Measurements from ENCODE around the gene TMEM37. TPM values are rescaled to one million over a fixed set of nuclear protein-coding genes. Genes with fewer than 3 reads are reported as not detected.

Gene TMEM37
- total RNA-seq, 1 experiment from 2014 or later = 2.3 TPM

GRCh38 chr2:119481501-119482455 lies 50.1 kb downstream of the TMEM37 start (continued):
- no peak for TF ChIP-seq SRF (IDR thresholded peaks at IDR 0.05; ENCODE audit: low read depth)
- TF ChIP-seq, protein P1, sequence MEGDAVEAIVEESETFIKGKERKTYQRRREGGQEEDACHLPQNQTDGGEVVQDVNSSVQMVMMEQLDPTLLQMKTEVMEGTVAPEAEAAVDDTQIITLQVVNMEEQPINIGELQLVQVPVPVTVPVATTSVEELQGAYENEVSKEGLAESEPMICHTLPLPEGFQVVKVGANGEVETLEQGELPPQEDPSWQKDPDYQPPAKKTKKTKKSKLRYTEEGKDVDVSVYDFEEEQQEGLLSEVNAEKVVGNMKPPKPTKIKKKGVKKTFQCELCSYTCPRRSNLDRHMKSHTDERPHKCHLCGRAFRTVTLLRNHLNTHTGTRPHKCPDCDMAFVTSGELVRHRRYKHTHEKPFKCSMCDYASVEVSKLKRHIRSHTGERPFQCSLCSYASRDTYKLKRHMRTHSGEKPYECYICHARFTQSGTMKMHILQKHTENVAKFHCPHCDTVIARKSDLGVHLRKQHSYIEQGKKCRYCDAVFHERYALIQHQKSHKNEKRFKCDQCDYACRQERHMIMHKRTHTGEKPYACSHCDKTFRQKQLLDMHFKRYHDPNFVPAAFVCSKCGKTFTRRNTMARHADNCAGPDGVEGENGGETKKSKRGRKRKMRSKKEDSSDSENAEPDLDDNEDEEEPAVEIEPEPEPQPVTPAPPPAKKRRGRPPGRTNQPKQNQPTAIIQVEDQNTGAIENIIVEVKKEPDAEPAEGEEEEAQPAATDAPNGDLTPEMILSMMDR (IDR thresholded peaks at IDR 0.05 in 2 of 3, conservative IDR thresholded peaks at IDR 0.05 in 1 of 3; ENCODE audit: borderline replicate concordance in 1 of 3, insufficient read depth in 1 of 3, low read depth in 2 of 3, low read length in 2 of 3) = no peak

GRCh38 chr2:119482481-119483394 lies 51.1 kb downstream of the TMEM37 start:
- no peak for DNase-seq (ENCODE audit: low read depth, low spot score)
- RAD21 ChIA-PET (ENCODE audit: low non-redundant PET in 1 of 2, low total read pairs in 2 of 2, uncharacterized antibody in 2 of 2, unreplicated experiment in 2 of 2) = no interaction called here
- no peak for TF ChIP-seq ELF1 (IDR thresholded peaks at IDR 0.05; ENCODE audit: borderline replicate concordance, low read depth)
- TF ChIP-seq RAD21 (IDR thresholded peaks at IDR 0.05; ENCODE audit: low read depth) = no peak
- TF ChIP-seq CBX3 (IDR thresholded peaks at IDR 0.05; ENCODE audit: low read depth) = no peak
- TF ChIP-seq POLR2A (IDR thresholded peaks at IDR 0.05; ENCODE audit: borderline replicate concordance, extremely low read depth, insufficient read depth, insufficient read length) = no peak
- TF ChIP-seq SP1 (IDR thresholded peaks at IDR 0.05; ENCODE audit: low read depth) = no peak
- TF ChIP-seq, protein P1 (IDR thresholded peaks at IDR 0.05 in 2 of 3, conservative IDR thresholded peaks at IDR 0.05 in 1 of 3; ENCODE audit: borderline replicate concordance in 1 of 3, insufficient read depth in 1 of 3, low read depth in 2 of 3, low read length in 2 of 3) = no peak
- TF ChIP-seq, protein P2, sequence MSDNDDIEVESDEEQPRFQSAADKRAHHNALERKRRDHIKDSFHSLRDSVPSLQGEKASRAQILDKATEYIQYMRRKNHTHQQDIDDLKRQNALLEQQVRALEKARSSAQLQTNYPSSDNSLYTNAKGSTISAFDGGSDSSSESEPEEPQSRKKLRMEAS (IDR thresholded peaks at IDR 0.05) = no peak
- no peak for TF ChIP-seq CEBPB (IDR thresholded peaks at IDR 0.05; ENCODE audit: low read depth)

More at GRCh38 chr2:119482481-119483394, 51.1 kb downstream of the TMEM37 start:
- ATAC-seq = no peak
- H3K79me2 ChIP-seq (ENCODE audit: insufficient read depth, low read length) = no peaks in the 10 kb centered on the region
- no peak overlapping the region for H3K27ac ChIP-seq (ENCODE audit: low read depth, low read length)
- no peaks in the 10 kb centered on the region for H3K36me3 ChIP-seq (ENCODE audit: control insufficient read depth in 1 of 2, insufficient read depth in 2 of 2, low read length in 2 of 2)
- H4K20me1 ChIP-seq (ENCODE audit: insufficient read depth) = no peaks in the 10 kb centered on the region
- intact Hi-C loops (cut with micrococcal nuclease) = no loop called here
- POLR2A ChIA-PET = no interaction called here
- no peaks in the 10 kb centered on the region for H3K9me3 ChIP-seq (ENCODE audit: control insufficient read depth in 1 of 2, insufficient read depth in 1 of 2, low read depth in 1 of 2, low read length in 2 of 2)
- CTCF ChIA-PET = no interaction called here
- no peak overlapping the region for H2AFZ ChIP-seq (ENCODE audit: low read depth, low read length, poor library complexity, severe bottlenecking)
- BruUV-seq (replicated peaks) = no TSS peak
- no peak overlapping the region for H3K4me3 ChIP-seq (replicated peaks in 1 of 2; ENCODE audit: low read depth in 1 of 2, low read length in 2 of 2)
- H3K4me1 ChIP-seq (ENCODE audit: control insufficient read depth in 1 of 2, insufficient read depth in 2 of 2, low read length in 2 of 2) = no peaks in the 10 kb centered on the region
- no peaks in the 10 kb centered on the region for H3K27me3 ChIP-seq (ENCODE audit: insufficient read depth, low read length)
- H3K4me2 ChIP-seq (ENCODE audit: low read length) = no peak overlapping the region
- H3K9ac ChIP-seq (ENCODE audit: low read length) = no peak overlapping the region
- no peaks in the 10 kb centered on the region for H3K9me2 ChIP-seq (ENCODE audit: insufficient read depth)

All from HCT116 (cell line).